HEK293 (cell line): ENCODE measurements around the gene SHROOM1.
A peak's percentile ranks its signal among the peaks of the same experiment; 100 is the strongest.

ENCODE experiments used
- EGR2 ChIP-seq: fragments of 450-650 bp; formaldehyde crosslinking; IDR thresholded peaks from 2 replicates; pipeline ENCODE4 v1.5.1; 2016; ENCODE audit warnings: low read depth, missing biosample characterization, missing genetic modification characterization
- GFI1B ChIP-seq: fragments of 450-650 bp; formaldehyde crosslinking; IDR thresholded peaks from 2 replicates; pipeline ENCODE4 v1.5.1; 2016; ENCODE audit warnings: missing biosample characterization, missing genetic modification characterization
- IKZF3 ChIP-seq: fragments of 450-650 bp; IDR thresholded peaks from 2 replicates; pipeline ENCODE4 v1.5.0; 2018; ENCODE audit warnings: missing biosample characterization, mild to moderate bottlenecking, missing genetic modification characterization, moderate library complexity
- KLF10 ChIP-seq: fragments of 450-650 bp; IDR thresholded peaks from 2 replicates; pipeline ENCODE4 v1.5.1; 2018; ENCODE audit warnings: missing biosample characterization, mild to moderate bottlenecking, missing genetic modification characterization
- RBAK ChIP-seq: fragments of 450-650 bp; formaldehyde crosslinking; IDR thresholded peaks from 2 replicates; pipeline ENCODE4 v1.5.1; 2016; ENCODE audit warnings: missing biosample characterization, missing genetic modification characterization
- SCRT2 ChIP-seq: fragments of 450-650 bp; formaldehyde crosslinking; IDR thresholded peaks from 2 replicates; pipeline ENCODE4 v1.5.1; 2016; ENCODE audit warnings: missing biosample characterization, missing genetic modification characterization
- SP3 ChIP-seq: fragments of 450-650 bp; formaldehyde crosslinking; IDR thresholded peaks from 2 replicates; pipeline ENCODE4 v1.5.1; 2016; ENCODE audit warnings: missing biosample characterization, missing genetic modification characterization
- SP7 ChIP-seq: fragments of 450-650 bp; formaldehyde crosslinking; IDR thresholded peaks from 2 replicates; pipeline ENCODE4 v1.5.1; 2016; ENCODE audit warnings: missing biosample characterization, missing genetic modification characterization
- WT1 ChIP-seq: fragments of 450-650 bp; formaldehyde crosslinking; IDR thresholded peaks from 2 replicates; pipeline ENCODE4 v1.5.1; 2016; ENCODE audit warnings: missing biosample characterization, missing genetic modification characterization
- ZNF114 ChIP-seq: fragments of 450-650 bp; formaldehyde crosslinking; IDR thresholded peaks from 2 replicates; pipeline ENCODE4 v1.5.0; 2017; ENCODE audit warnings: missing biosample characterization, missing genetic modification characterization
- ZNF174 ChIP-seq: fragments of 450-650 bp; formaldehyde crosslinking; IDR thresholded peaks from 2 replicates; pipeline ENCODE4 v1.5.0; 2017; ENCODE audit warnings: missing biosample characterization, mild to moderate bottlenecking, missing genetic modification characterization
- ZNF366 ChIP-seq: fragments of 450-650 bp; formaldehyde crosslinking; conservative IDR thresholded peaks from 2 replicates; pipeline ENCODE4 v1.5.1; 2016; ENCODE audit warnings: missing biosample characterization, missing genetic modification characterization
- ZNF404 ChIP-seq: fragments of 450-650 bp; formaldehyde crosslinking; IDR thresholded peaks from 2 replicates; pipeline ENCODE4 v1.5.1; 2017; ENCODE audit warnings: missing biosample characterization, missing genetic modification characterization
- ZNF416 ChIP-seq: fragments of 450-650 bp; formaldehyde crosslinking; IDR thresholded peaks from 2 replicates; pipeline ENCODE4 v1.5.1; 2016; ENCODE audit warnings: missing biosample characterization, missing genetic modification characterization
- ZNF514 ChIP-seq: fragments of 450-650 bp; formaldehyde crosslinking; IDR thresholded peaks from 2 replicates; pipeline ENCODE4 v1.5.1; 2016; ENCODE audit warnings: missing biosample characterization, missing genetic modification characterization
- ZNF521 ChIP-seq: fragments of 450-650 bp; formaldehyde crosslinking; IDR thresholded peaks from 2 replicates; pipeline ENCODE4 v1.5.1; 2017; ENCODE audit warnings: missing biosample characterization, mild to moderate bottlenecking, missing genetic modification characterization
- ZNF529 ChIP-seq: fragments of 450-650 bp; formaldehyde crosslinking; IDR thresholded peaks from 2 replicates; pipeline ENCODE4 v1.5.1; 2017; ENCODE audit warnings: missing genetic modification characterization, missing biosample characterization; ENCODE audit not compliant: insufficient replicate concordance
- ZNF596 ChIP-seq: fragments of 450-650 bp; IDR thresholded peaks from 2 replicates; pipeline ENCODE4 v1.5.0; 2018; ENCODE audit warnings: missing biosample characterization, mild to moderate bottlenecking, missing genetic modification characterization, moderate library complexity
- ZNF626 ChIP-seq: fragments of 450-650 bp; sonication (Bioruptor Pico); formaldehyde crosslinking; IDR thresholded peaks from 2 replicates; pipeline ENCODE4 v1.5.1; 2018; ENCODE audit warnings: missing biosample characterization, missing genetic modification characterization, inconsistent platforms
- ZNF654 ChIP-seq: fragments of 450-650 bp; formaldehyde crosslinking; IDR thresholded peaks from 2 replicates; pipeline ENCODE4 v1.5.1; 2016; ENCODE audit warnings: low read depth, missing biosample characterization, missing genetic modification characterization
- ZNF664 ChIP-seq: fragments of 450-650 bp; formaldehyde crosslinking; IDR thresholded peaks from 2 replicates; pipeline ENCODE4 v1.5.1; 2016; ENCODE audit warnings: missing biosample characterization, missing genetic modification characterization
- ZNF747 ChIP-seq: fragments of 450-650 bp; formaldehyde crosslinking; IDR thresholded peaks from 2 replicates; pipeline ENCODE4 v1.5.1; 2016; ENCODE audit warnings: missing biosample characterization, missing genetic modification characterization
- ZNF777 ChIP-seq: fragments of 450-650 bp; formaldehyde crosslinking; IDR thresholded peaks from 2 replicates; pipeline ENCODE4 v1.5.1; 2017; ENCODE audit warnings: missing biosample characterization, missing genetic modification characterization, borderline replicate concordance
- ZNF791 ChIP-seq: fragments of 450-650 bp; formaldehyde crosslinking; IDR thresholded peaks from 2 replicates; pipeline ENCODE4 v1.5.1; 2016; ENCODE audit warnings: missing biosample characterization, missing genetic modification characterization
- TF ChIP-seq, protein P1 (sequence below): fragments of 450-650 bp; formaldehyde crosslinking; IDR thresholded peaks from 2 replicates; pipeline ENCODE4 v1.5.1; 2016; ENCODE audit warnings: missing biosample characterization, missing genetic modification characterization, low read depth
- TF ChIP-seq, protein P2 (sequence below): fragments of 450-650 bp; formaldehyde crosslinking; IDR thresholded peaks from 2 replicates; pipeline ENCODE4 v1.5.1; 2016; ENCODE audit warnings: missing biosample characterization, missing genetic modification characterization
- TF ChIP-seq, protein P3 (sequence below): fragments of 450-650 bp; formaldehyde crosslinking; IDR thresholded peaks from 2 replicates; pipeline ENCODE4 v1.5.1; 2017; ENCODE audit warnings: missing biosample characterization, missing genetic modification characterization
- TF ChIP-seq, protein P4 (sequence below): fragments of 450-650 bp; formaldehyde crosslinking; IDR thresholded peaks from 2 replicates; pipeline ENCODE4 v1.5.1; 2016; ENCODE audit warnings: missing biosample characterization, missing genetic modification characterization
- TF ChIP-seq, protein P5 (sequence below): fragments of 450-650 bp; formaldehyde crosslinking; IDR thresholded peaks from 2 replicates; pipeline ENCODE4 v1.5.1; 2016; ENCODE audit warnings: missing biosample characterization, missing genetic modification characterization

The SHROOM1 gene

DNA sequence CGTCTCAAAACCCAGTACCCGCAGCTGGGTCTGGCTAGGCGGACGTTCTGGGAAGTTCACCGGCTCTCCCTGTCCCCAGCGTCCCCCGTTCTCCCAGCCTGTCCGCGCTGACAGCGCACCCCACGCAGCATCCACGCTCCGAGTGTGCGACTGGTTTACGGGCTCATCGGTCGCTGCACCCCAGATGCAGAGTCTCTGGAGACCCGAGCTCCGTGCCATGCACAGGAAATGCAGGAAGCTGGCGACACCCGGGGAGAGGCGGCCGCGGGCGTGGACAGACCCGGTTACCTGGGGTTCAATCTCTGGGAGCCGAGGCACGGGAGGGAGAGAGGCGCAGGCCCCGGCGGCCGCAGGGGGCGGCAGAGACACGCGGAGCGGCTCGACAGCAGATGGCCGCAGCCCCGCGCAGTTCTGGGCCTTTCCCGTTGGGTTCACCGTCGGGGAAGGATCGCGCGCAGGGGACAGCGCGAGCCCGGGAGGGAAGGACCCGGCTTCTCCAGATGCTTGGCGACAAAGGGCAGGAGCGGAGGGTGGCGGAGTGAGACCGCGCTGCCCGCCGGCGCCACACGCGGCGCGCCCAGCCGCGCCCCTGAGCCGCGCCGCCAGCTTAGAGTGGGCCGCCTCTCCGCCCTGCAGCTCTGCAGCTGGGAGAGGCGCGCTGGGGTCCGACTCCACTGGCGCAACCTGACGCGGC lies 558 bp downstream of the SHROOM1 start (continued):
- no peak; the same call in 1 of the 2 replicates for TF ChIP-seq IKZF3 (tag by site-specific recombination)
- peak; percentile 67; the same call in 1 of the 2 replicates for TF ChIP-seq ZNF174
- no peak for TF ChIP-seq SP3 (tag by site-specific recombination)
- no peak for TF ChIP-seq ZNF366
- no peak for TF ChIP-seq WT1 (tag by site-specific recombination)
- TF ChIP-seq ZNF114, result no peak
- TF ChIP-seq RBAK (tag by site-specific recombination), result no peak
- TF ChIP-seq, protein P1, sequence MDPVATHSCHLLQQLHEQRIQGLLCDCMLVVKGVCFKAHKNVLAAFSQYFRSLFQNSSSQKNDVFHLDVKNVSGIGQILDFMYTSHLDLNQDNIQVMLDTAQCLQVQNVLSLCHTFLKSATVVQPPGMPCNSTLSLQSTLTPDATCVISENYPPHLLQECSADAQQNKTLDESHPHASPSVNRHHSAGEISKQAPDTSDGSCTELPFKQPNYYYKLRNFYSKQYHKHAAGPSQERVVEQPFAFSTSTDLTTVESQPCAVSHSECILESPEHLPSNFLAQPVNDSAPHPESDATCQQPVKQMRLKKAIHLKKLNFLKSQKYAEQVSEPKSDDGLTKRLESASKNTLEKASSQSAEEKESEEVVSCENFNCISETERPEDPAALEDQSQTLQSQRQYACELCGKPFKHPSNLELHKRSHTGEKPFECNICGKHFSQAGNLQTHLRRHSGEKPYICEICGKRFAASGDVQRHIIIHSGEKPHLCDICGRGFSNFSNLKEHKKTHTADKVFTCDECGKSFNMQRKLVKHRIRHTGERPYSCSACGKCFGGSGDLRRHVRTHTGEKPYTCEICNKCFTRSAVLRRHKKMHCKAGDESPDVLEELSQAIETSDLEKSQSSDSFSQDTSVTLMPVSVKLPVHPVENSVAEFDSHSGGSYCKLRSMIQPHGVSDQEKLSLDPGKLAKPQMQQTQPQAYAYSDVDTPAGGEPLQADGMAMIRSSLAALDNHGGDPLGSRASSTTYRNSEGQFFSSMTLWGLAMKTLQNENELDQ (tag by site-specific recombination), result no peak
- no peak for TF ChIP-seq ZNF654 (tag by site-specific recombination)
- peak; percentile 65; the same call in 1 of the 2 replicates for TF ChIP-seq KLF10 (tag by site-specific recombination)
- TF ChIP-seq ZNF596 (tag by site-specific recombination), result no peak
- TF ChIP-seq ZNF747 (tag by site-specific recombination), result no peak
- TF ChIP-seq ZNF791 (tag by site-specific recombination), result no peak
- no peak for TF ChIP-seq ZNF626
- TF ChIP-seq ZNF514, result no peak
- TF ChIP-seq ZNF664 (tag by site-specific recombination), result no peak
- TF ChIP-seq ZNF404 (tag by site-specific recombination), result no peak
- TF ChIP-seq SP7 (tag by site-specific recombination), result peak; percentile 33; the same call in 1 of the 2 replicates
- TF ChIP-seq ZNF521 (tag by site-specific recombination), result no peak
- no peak for TF ChIP-seq GFI1B (tag by site-specific recombination)
- TF ChIP-seq, protein P2, sequence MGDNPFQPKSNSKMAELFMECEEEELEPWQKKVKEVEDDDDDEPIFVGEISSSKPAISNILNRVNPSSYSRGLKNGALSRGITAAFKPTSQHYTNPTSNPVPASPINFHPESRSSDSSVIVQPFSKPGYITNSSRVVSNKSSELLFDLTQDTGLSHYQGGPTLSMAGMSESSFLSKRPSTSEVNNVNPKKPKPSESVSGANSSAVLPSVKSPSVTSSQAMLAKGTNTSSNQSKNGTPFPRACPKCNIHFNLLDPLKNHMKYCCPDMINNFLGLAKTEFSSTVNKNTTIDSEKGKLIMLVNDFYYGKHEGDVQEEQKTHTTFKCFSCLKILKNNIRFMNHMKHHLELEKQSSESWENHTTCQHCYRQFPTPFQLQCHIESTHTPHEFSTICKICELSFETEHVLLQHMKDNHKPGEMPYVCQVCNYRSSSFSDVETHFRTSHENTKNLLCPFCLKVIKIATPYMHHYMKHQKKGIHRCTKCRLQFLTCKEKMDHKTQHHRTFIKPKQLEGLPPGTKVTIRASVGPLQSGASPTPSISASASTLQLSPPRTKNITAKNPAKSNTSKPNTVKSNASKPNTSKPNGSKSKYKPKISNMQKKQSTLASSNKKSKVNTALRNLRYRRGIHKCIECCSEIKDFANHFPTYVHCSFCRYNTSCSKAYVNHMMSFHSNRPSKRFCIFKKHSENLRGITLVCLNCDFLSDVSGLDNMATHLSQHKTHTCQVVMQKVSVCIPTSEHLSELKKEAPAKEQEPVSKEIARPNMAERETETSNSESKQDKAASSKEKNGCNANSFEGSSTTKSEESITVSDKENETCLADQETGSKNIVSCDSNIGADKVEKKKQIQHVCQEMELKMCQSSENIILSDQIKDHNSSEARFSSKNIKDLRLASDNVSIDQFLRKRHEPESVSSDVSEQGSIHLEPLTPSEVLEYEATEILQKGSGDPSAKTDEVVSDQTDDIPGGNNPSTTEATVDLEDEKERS (tag by site-specific recombination), result no peak
- no peak; the same call in 1 of the 2 replicates for TF ChIP-seq SCRT2 (tag by site-specific recombination)
- TF ChIP-seq, protein P3, sequence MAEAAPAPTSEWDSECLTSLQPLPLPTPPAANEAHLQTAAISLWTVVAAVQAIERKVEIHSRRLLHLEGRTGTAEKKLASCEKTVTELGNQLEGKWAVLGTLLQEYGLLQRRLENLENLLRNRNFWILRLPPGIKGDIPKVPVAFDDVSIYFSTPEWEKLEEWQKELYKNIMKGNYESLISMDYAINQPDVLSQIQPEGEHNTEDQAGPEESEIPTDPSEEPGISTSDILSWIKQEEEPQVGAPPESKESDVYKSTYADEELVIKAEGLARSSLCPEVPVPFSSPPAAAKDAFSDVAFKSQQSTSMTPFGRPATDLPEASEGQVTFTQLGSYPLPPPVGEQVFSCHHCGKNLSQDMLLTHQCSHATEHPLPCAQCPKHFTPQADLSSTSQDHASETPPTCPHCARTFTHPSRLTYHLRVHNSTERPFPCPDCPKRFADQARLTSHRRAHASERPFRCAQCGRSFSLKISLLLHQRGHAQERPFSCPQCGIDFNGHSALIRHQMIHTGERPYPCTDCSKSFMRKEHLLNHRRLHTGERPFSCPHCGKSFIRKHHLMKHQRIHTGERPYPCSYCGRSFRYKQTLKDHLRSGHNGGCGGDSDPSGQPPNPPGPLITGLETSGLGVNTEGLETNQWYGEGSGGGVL (tag by site-specific recombination), result 0 out of 2 replicates have a peak, but pooled peaks have one; percentile 11
- TF ChIP-seq, protein P4, sequence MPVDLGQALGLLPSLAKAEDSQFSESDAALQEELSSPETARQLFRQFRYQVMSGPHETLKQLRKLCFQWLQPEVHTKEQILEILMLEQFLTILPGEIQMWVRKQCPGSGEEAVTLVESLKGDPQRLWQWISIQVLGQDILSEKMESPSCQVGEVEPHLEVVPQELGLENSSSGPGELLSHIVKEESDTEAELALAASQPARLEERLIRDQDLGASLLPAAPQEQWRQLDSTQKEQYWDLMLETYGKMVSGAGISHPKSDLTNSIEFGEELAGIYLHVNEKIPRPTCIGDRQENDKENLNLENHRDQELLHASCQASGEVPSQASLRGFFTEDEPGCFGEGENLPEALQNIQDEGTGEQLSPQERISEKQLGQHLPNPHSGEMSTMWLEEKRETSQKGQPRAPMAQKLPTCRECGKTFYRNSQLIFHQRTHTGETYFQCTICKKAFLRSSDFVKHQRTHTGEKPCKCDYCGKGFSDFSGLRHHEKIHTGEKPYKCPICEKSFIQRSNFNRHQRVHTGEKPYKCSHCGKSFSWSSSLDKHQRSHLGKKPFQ (tag by site-specific recombination), result no peak
- TF ChIP-seq ZNF416, result no peak
- no peak for TF ChIP-seq ZNF529 (tag by site-specific recombination)
- no peak for TF ChIP-seq EGR2 (tag by site-specific recombination)
- TF ChIP-seq ZNF777 (tag by site-specific recombination), result peak; percentile 85; the same call in 1 of the 2 replicates
- TF ChIP-seq, protein P5, sequence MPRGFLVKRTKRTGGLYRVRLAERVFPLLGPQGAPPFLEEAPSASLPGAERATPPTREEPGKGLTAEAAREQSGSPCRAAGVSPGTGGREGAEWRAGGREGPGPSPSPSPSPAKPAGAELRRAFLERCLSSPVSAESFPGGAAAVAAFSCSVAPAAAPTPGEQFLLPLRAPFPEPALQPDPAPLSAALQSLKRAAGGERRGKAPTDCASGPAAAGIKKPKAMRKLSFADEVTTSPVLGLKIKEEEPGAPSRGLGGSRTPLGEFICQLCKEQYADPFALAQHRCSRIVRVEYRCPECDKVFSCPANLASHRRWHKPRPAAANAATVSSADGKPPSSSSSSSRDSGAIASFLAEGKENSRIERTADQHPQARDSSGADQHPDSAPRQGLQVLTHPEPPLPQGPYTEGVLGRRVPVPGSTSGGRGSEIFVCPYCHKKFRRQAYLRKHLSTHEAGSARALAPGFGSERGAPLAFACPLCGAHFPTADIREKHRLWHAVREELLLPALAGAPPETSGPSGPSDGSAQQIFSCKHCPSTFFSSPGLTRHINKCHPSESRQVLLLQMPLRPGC (tag by site-specific recombination), result peak; percentile 20; the same call in 1 of the 2 replicates
